ENCODE results near the gene RAP1A.

- TF ChIP-seq CTCF (IDR thresholded peaks at IDR 0.05) (no peak), POLR2A (IDR thresholded peaks at IDR 0.05) (no peak)
Measured at GRCh38 chr1:111730706-111731105, 111.1 kb downstream of the RAP1A start.

All from testis (tissue), 2 donors.